HepG2 (cell line): ENCODE measurements around the gene SLIT3. TPM values are rescaled to one million over a fixed set of nuclear protein-coding genes. Genes with fewer than 3 reads are reported as not detected.
"Not testable (repeated sequence)": the region's sequence is repeated elsewhere in the genome, so short reads cannot be mapped to it uniquely, and the experiment has no call there.

Source experiments
- ATAC-seq: fragments of 200-7000 bp; cut with Tn5 transposase; 3 replicates; pipeline ENCODE4 v1.9.1; 2020; ENCODE audit warnings: mild to moderate bottlenecking, moderate library complexity
- BruUV-seq: library from RNA; stranded (reverse); fragments of 400-500 nt; replicated peaks from 2 replicates; lab custom pipeline; 2021; lab: Mats Ljungman, UMichigan
- CTCF ChIA-PET: fragments of 300-600 bp; formaldehyde crosslinking; extraction: SDS; loops from one replicate; lab custom pipeline; 2021; ENCODE audit warnings: low total read pairs, inconsistent platforms, low intra/inter-chr PET ratio; lab: Yijun Ruan, JAX
- POLR2A ChIA-PET: fragments of 350-600 bp; sonication (Branson Sonifier 250); formaldehyde crosslinking; loops from one replicate; lab custom pipeline; 2020; ENCODE audit warnings: antibody characterized with exemption, inconsistent platforms; lab: Yijun Ruan, JAX
- DNase-seq: peaks from one replicate; pipeline ENCODE4 v3.0.0-alpha.2; 2015; ENCODE audit warnings: low spot score
- FAIRE-seq: peaks from 3 replicates; lab custom pipeline; 2011; peaks lifted over from hg19 to GRCh38; lab: Jason Lieb, UNC
- H2AFZ ChIP-seq: one replicate; pipeline ENCODE4 v1.6.1; 2011; ENCODE audit warnings: low read length, inconsistent platforms
- H3K27ac ChIP-seq: fragments of 300-600 bp; 3 replicates; pipeline ENCODE4 v1.8.0; 2011; ENCODE audit warnings: mixed run types, mild to moderate bottlenecking, mixed read lengths, low read length, inconsistent platforms; ENCODE audit not compliant: insufficient read depth; ENCODE audit errors: extremely low read length
- H3K27me3 ChIP-seq, 2 experiments: fragments of 200-600 bp in 1 of 2; 2 replicates in 1 of 2; 3 replicates in 1 of 2; pipeline versions ENCODE4 v1.6.0 to v1.8.0; 2011; ENCODE audit warnings: low read length in 2 of 2, mild to moderate bottlenecking in 2 of 2, moderate library complexity in 2 of 2, inconsistent platforms in 1 of 2; ENCODE audit not compliant: insufficient read depth in 2 of 2, control insufficient read depth in 1 of 2
- H3K36me3 ChIP-seq, 2 experiments: fragments of 200-600 bp in 1 of 2; replicated peaks in 1 of 2; 2 replicates in 1 of 2; 3 replicates in 1 of 2; pipeline versions ENCODE4 v1.5.1 to v1.8.0; 2011; ENCODE audit warnings: low read length in 2 of 2, inconsistent platforms in 1 of 2; ENCODE audit not compliant: insufficient read depth in 2 of 2, control insufficient read depth in 1 of 2
- H3K4me1 ChIP-seq: 2 replicates; pipeline ENCODE4 v1.5.1; 2012; ENCODE audit warnings: low read length, inconsistent platforms; ENCODE audit not compliant: insufficient read depth
- H3K4me2 ChIP-seq: 2 replicates; pipeline ENCODE4 v1.6.0; 2011; ENCODE audit warnings: low read depth, low read length, inconsistent platforms
- H3K4me3 ChIP-seq, 3 experiments: fragments of 200-600 bp in 1 of 3; sonication (generic), shearing (Covaris generic) in 1 of 3; replicated peaks in 1 of 3; 2 replicates each; pipeline ENCODE4 v1.5.1; 2011 to 2016; ENCODE audit warnings: low read length in 3 of 3, inconsistent platforms in 2 of 3, low read depth in 2 of 3, mild to moderate bottlenecking in 2 of 3, control low read depth in 1 of 3, mixed read lengths in 1 of 3; ENCODE audit not compliant: insufficient read depth in 1 of 3
- H3K79me2 ChIP-seq: one replicate; pipeline ENCODE4 v1.6.1; 2011; ENCODE audit warnings: low read length, inconsistent platforms; ENCODE audit not compliant: insufficient read depth
- H3K9ac ChIP-seq: 2 replicates; pipeline ENCODE4 v1.6.0; 2011; ENCODE audit warnings: mild to moderate bottlenecking, low read depth, low read length, inconsistent platforms; ENCODE audit not compliant: insufficient read depth
- H3K9me3 ChIP-seq: 2 replicates; pipeline ENCODE4 v1.5.1; 2012; ENCODE audit warnings: mild to moderate bottlenecking, low read length
- H4K20me1 ChIP-seq: 2 replicates; pipeline ENCODE4 v1.6.0; 2011; ENCODE audit warnings: inconsistent platforms, mild to moderate bottlenecking, low read length, moderate library complexity; ENCODE audit not compliant: insufficient read depth
- HNRNPL ChIP-seq: fragments of 200-400 bp; formaldehyde crosslinking; IDR thresholded peaks from 2 replicates; pipeline ENCODE4 v1.6.1; 2017; ENCODE audit warnings: mild to moderate bottlenecking, low read depth, low read length
- ZNF646 ChIP-seq: sonication (generic); formaldehyde crosslinking; IDR thresholded peaks from 2 replicates; pipeline ENCODE4 v1.9.0; 2021; ENCODE audit warnings: mild to moderate bottlenecking, missing genetic modification reagents
- WGBS: methylation state at CpG from one replicate; pipeline ENCODE4 v1.1.6; 2017; ENCODE audit warnings: low lambda C conversion rate; 5-methylcytosine and 5-hydroxymethylcytosine counted together
- in situ Hi-C: cut with HindIII; loops from 2 replicates; pipeline ENCODE4 v1.10.0; 2017; ENCODE audit warnings: low pct_unique_long_range_greater_than_20kb; ENCODE audit not compliant: extremely low pct_ligation_motif_present
- intact Hi-C: fragments of 100-400 bp; cut with micrococcal nuclease; formaldehyde crosslinking; loops from one replicate; pipeline ENCODE4 v1.10.0; 2022; ENCODE audit not compliant: unreplicated experiment
- polyA plus RNA-seq, 8 experiments: library from polyadenylated mRNA; depleted of rRNA in 3 of 8; stranded (reverse) in 7 of 8; unstranded in 1 of 8; fragments of >200 nt; fragmentation: Illumina TruSeq in 4 of 8; extraction: Trizol in 4 of 8; gene quantifications; 2 replicates each; pipeline versions ENCODE4 v1.2.1 to v1.2.3, GENCODE V29; 2011 to 2016; ENCODE audit warnings: low read depth in 4 of 8, missing spikeins in 1 of 8, mixed read lengths in 1 of 8; ENCODE audit not compliant: insufficient read depth in 1 of 8
- total RNA-seq, 5 experiments: library from RNA; depleted of rRNA; stranded (reverse); fragments of >200 nt; fragmentation: Illumina TruSeq; extraction: Trizol; gene quantifications; 2 replicates each; pipeline ENCODE4 v1.2.3, GENCODE V29; 2016; ENCODE audit warnings: low read depth in 1 of 5

Gene SLIT3
- total and polyA plus RNA-seq, 2 of the 13 experiments (the other 11 are each of a cell fraction or from before 2014, with no cell fraction given): not detected

- DNase-seq, H3K4me2 ChIP-seq, FAIRE-seq, H3K36me3 ChIP-seq, H2AFZ ChIP-seq, H3K27ac ChIP-seq, H3K9me3 ChIP-seq, H3K4me1 ChIP-seq, ATAC-seq, H3K9ac ChIP-seq, H3K27me3 ChIP-seq, intact Hi-C loops, CTCF ChIA-PET, BruUV-seq, H3K4me3 ChIP-seq, H4K20me1 ChIP-seq, in situ Hi-C loops, POLR2A ChIA-PET, H3K79me2 ChIP-seq: not testable (repeated sequence)
- WGBS: 76% methylated on average over 10 of the region's 10 CpGs
- 0 out of 2 replicates have a peak, but pooled peaks have one; percentile 29 for TF ChIP-seq ZNF646 (CRISPR knock-in tag)
- peak; percentile 86 for TF ChIP-seq HNRNPL
These were observed 554.6 kb downstream of the SLIT3 start for GRCh38 chr5:168746126-168746892.
